Hepatic stellate cell (primary cell): Measurements from ENCODE around the gene MRPL48.
"Not testable (repeated sequence)": the region's sequence is repeated elsewhere in the genome, so short reads cannot be mapped to it uniquely, and the experiment has no call there.

ENCODE experiments used
- DNase-seq: peaks from one replicate; pipeline ENCODE4 v3.0.0; 2011; ENCODE audit warnings: low spot score

The MRPL48 gene

GRCh38 chr11:73787643-73788558, at the start of gene MRPL48:
TSS of gene MRPL48 (plus strand) at chr11:73787874. CDS start at chr11:73787972, 98 bp downstream.
- peak; percentile 97 for DNase-seq

GRCh38 chr11:73743045-73743444, 44.6 kb upstream of the MRPL48 start:
- no peak for DNase-seq

GRCh38 chr11:73746701-73747100, 41.0 kb upstream of the MRPL48 start:
- DNase-seq: no peak

DNA sequence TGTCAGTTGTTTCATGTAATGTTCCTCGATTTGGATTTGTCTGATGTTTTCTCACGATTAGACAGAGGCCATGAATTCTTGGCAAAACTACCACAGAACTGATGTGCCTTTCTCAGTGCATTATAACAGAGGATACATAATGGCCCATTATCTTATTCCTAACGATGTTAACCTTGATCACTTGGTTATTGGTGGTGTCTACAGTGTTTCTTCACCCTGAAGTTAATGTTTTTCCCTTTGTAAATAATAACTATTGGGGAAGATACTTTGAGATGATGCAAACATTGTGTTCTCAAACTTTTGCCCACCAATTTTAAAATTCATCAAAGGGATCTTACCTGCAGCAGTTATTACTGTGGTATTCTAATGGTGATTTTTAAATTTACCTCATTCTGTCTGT, 39.9 kb upstream of the MRPL48 start:
- DNase-seq: no peak

DNA sequence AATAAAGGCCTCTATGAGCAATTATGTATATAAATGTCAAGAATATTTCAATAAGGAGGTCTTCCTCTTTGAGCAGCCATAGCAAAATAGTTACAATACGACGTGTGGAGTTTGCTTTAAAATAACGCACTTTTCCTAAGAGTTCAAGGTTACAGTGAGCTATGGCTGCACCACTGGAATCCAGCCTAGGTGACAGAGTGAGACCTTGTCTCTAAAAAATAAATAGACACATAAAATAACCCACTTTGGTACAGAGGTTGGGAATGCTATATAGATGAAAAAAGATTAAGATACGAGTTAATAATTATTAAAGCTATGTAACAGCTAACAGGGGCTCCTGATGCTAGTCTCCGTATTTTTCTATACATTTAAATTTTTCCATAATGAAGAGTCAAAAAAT, 39.4 kb upstream of the MRPL48 start:
- DNase-seq: no peak

GRCh38 chr11:73749118-73749517, 38.6 kb upstream of the MRPL48 start:
- DNase-seq: no peak

DNA sequence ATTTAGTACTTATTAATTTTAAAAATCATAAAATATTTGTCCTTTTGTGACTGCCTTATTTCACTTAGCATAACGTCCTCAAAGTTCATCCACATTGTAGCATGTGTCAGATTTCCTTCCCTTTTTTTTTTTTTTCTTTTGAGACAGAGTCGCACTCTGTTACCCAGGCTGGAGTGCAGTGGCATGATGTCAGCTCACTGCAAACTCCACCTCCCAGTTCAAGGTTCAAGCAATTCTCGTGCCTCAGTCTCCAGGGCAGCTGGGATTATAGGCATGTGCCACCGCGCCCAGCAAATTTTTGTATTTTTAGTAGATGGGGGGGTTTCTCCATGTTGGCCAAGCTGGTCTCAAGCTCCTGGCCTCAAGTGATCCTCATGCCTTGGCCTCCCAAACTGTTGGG, 37.4 kb upstream of the MRPL48 start:
- no peak for DNase-seq

DNA sequence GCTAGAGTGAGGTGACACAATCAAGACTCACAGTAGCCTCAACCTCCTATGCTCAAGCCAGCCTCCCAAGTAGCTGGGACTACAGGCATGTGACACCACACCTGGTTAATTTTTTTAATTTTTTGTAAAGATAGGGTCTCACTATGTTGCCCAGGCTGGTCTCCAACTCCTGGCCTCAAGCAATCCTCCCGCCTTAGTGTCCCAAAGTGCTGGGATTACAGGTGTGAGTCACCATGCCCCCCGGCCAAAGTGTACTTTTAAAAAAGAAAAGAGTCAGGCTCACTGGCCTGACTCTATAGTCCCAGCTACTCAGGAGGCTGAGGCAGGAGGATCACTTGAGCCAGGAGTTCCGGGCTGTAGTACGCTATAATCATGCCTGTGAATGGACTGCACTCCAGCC, 36.8 kb upstream of the MRPL48 start:
- DNase-seq: not testable (repeated sequence)

- no peak for DNase-seq
Measured at GRCh38 chr11:73752216-73752867, 35.3 kb upstream of the MRPL48 start.

DNA sequence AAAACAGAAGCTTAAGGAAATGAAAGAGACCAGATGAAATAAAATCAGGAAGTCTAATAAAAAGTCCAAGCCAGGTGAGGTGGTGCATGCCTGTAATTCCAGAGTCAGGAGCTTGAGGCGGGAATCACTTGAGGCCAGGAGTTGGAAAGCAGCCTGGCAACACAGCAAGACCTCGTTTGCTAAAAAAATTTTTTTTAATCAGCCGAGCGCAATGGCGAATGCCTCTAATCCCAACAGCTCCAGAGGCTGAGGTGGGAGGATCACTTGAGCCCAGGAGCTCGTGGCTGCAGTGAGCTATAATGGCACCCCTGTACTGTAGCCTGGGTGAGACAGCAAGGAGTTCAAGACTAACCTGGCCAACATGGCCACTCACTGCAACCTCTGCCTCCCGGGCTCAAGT, 34.8 kb upstream of the MRPL48 start:
- DNase-seq: no peak

GRCh38 chr11:73753938-73754337, 33.7 kb upstream of the MRPL48 start:
- no peak for DNase-seq

- no peak for DNase-seq
Measured at GRCh38 chr11:73755670-73756069, 32.0 kb upstream of the MRPL48 start.

GRCh38 chr11:73757598-73757997, 30.1 kb upstream of the MRPL48 start:
- no peak for DNase-seq

DNA sequence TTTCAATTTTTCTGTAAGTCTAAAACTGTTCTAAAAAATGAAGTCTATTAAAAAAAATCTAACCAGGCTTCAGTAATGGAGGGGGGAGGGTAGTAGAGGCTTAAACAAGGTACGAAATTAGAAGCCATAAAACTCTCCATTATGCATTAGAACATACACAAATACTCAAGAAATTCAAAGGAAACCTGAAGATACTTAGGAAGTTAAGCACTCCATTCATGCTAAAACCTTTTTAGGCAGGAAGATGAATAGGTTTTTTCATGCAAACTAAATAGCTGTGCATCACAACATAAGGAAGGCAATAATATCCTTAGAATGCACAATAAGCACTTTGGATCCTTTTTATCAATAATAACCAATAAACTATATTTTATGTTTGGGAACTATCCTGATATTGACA, 29.2 kb upstream of the MRPL48 start:
- no peak for DNase-seq

DNA sequence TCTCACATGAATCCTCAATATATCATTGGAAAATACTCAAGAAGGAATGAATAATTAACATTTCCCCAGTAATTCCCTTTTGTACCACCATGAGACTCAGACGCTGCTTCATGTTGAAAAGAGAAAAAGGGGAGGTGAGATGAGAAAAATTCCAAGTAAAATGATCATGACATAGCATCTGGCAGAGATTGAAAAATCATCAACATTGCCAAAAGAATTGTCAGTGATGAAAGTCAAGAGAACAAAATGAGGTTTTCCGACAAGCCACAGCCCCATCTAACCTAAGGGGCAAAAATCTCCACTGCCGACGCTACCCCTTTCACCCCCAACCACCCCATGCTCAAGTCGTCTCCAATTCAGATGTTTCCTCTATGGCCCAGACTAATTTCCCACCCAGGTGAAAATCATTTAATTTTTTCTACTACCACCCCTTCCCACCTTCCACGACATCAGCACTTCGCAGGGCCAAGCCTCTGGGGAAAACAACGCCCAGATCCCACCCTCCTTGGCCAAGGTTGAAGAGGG, 28.0 kb upstream of the MRPL48 start:
- DNase-seq: peak; percentile 47

DNA sequence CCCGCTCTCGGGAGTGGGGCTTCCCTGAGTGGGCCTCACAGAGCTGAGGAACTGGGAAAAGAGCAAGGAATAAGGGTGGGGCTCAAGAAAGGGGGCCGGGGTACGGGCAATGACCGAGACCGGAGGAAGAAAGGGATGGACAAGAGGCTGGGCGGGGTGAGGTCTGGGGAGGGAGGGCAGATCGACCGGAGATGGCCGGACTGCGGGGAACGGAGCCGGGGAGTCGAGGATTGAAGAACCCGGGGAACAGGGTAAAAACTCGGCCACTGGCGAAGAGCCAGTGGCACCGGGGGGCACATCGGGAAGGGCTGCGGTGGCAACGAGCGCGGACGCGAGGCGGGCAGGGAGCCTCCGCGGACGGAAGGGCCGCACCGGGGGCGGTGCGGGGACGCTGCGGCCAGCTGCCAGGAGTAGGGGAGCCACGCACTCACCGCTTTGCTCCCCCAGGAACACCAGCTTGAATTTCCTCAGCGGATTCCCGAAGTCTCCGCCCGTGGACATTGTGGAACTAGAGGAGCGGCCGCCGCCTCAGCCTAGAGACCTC, 27.5 kb upstream of the MRPL48 start:
- peak; percentile 57 for DNase-seq

- peak; percentile 98 for DNase-seq
Measured at GRCh38 chr11:73760679-73761402, 26.8 kb upstream of the MRPL48 start, which contains the start of gene RAB6A. TSS of gene RAB6A (minus strand) at chr11:73761074. CDS start at chr11:73760635, 439 bp downstream.

DNA sequence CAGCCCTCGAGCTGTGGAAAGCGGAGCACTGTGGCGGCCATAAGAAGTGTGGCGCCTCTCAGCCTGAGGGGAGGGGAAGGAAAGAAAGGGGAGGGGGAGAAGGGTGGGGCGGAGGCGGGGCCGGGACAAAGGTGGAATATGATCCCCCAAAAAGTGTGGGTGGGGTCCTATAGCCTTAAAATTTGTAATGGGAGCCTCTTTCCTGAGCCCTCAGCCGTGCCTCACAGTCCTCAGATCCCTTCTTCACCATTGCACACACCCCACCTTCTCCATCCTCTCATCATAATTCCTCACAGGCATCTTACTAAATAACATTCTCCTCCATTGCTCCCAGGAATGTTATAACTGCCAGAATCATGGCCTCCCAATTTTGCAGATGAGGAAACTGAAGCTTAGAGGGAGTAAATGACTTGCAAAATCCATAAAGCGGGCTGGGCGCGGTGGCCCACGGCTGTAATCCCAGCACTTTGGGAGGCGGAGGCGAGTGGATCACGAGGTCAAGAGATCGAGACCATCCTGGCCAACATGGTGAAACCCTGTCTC, 26.2 kb upstream of the MRPL48 start:
- no peak for DNase-seq

DNA sequence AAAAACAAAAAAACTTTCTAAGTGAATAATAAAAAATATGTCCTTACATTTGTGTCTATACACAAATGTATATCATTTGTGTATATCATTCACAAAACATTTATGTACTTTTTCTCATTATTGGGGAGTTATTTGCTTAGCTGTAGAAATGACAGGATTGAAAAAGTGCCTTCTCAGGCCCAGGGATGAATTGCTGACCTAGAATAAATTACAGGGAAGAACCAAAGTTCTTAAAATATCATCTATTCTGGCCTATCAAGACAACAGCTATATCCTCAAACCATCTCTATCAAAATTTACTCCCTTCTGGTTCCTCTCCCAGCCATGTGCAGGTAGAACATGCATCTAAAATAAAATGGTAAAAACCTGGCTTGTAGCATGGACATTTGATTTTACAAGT, 24.9 kb upstream of the MRPL48 start:
- no peak for DNase-seq

GRCh38 chr11:73766763-73767162, 20.9 kb upstream of the MRPL48 start:
- DNase-seq: no peak

GRCh38 chr11:73770811-73771210, 16.9 kb upstream of the MRPL48 start:
- not testable (repeated sequence) for DNase-seq
